Hepatocyte (in vitro differentiated cells): ENCODE measurements around the gene CPE. TPM values are rescaled to one million over a fixed set of nuclear protein-coding genes. Genes with fewer than 3 reads are reported as not detected.

Experiments used
- DNase-seq: peaks from one replicate; pipeline ENCODE4 v3.0.0-alpha.2; 2016; ENCODE audit warnings: low spot score
- H2AFZ ChIP-seq: fragments of 200-600 bp; sonication (generic); 2 replicates; pipeline ENCODE4 v1.6.0; 2016; ENCODE audit warnings: antibody characterized with exemption, mild to moderate bottlenecking
- H3K27ac ChIP-seq: fragments of 200-600 bp; sonication (generic); 2 replicates; pipeline ENCODE4 v1.5.1; 2016; ENCODE audit warnings: mild to moderate bottlenecking
- H3K27me3 ChIP-seq: fragments of 200-600 bp; sonication (generic); 2 replicates; pipeline ENCODE4 v1.6.1; 2016
- H3K36me3 ChIP-seq: fragments of 200-600 bp; sonication (generic); replicated peaks from 2 replicates; pipeline ENCODE4 v1.5.1; 2016; ENCODE audit warnings: low read depth; ENCODE audit not compliant: insufficient read depth
- H3K4me1 ChIP-seq: fragments of 200-600 bp; sonication (generic); 2 replicates; pipeline ENCODE4 v1.5.1; 2016; ENCODE audit warnings: mild to moderate bottlenecking, moderate library complexity; ENCODE audit not compliant: insufficient read depth
- H3K4me2 ChIP-seq: fragments of 200-600 bp; sonication (generic); 2 replicates; pipeline ENCODE4 v1.6.0; 2016
- H3K4me3 ChIP-seq: fragments of 200-600 bp; sonication (generic); 2 replicates; pipeline ENCODE4 v1.5.1; 2016; ENCODE audit warnings: mild to moderate bottlenecking
- H3K79me2 ChIP-seq: fragments of 200-600 bp; sonication (generic); 2 replicates; pipeline ENCODE4 v1.6.0; 2017; ENCODE audit warnings: mild to moderate bottlenecking
- H3K9me2 ChIP-seq: fragments of 200-600 bp; sonication (generic); replicated peaks from 2 replicates; pipeline ENCODE4 v1.6.0; 2017; ENCODE audit warnings: mild to moderate bottlenecking; ENCODE audit not compliant: insufficient read depth
- H3K9me3 ChIP-seq: fragments of 200-600 bp; sonication (generic); 2 replicates; pipeline ENCODE4 v1.5.1; 2016; ENCODE audit warnings: low read depth, mild to moderate bottlenecking
- H4K20me1 ChIP-seq: fragments of 200-600 bp; sonication (generic); 2 replicates; pipeline ENCODE4 v1.6.0; 2016; ENCODE audit warnings: mild to moderate bottlenecking; ENCODE audit not compliant: insufficient read depth, poor library complexity, severe bottlenecking
- CTCF ChIP-seq: fragments of 200-600 bp; sonication (generic); IDR thresholded peaks from 2 replicates; pipeline ENCODE4 v1.5.1; 2016; ENCODE audit warnings: antibody characterized with exemption, mild to moderate bottlenecking; ENCODE audit not compliant: poor library complexity
- EZH2 ChIP-seq: fragments of 200-600 bp; sonication (generic); IDR thresholded peaks from 2 replicates; pipeline ENCODE4 v1.6.1; 2016; ENCODE audit warnings: antibody characterized with exemption, mild to moderate bottlenecking, borderline replicate concordance
- EZH2phosphoT487 ChIP-seq: fragments of 200-600 bp; sonication (generic); IDR thresholded peaks from one replicate; pipeline ENCODE4 v1.6.1; 2018; ENCODE audit warnings: antibody characterized with exemption, mild to moderate bottlenecking, low read depth, moderate library complexity; ENCODE audit not compliant: unreplicated experiment, severe bottlenecking
- WGBS: methylation state at CpG from one replicate; pipeline ENCODE4 v1.1.6; 2016; ENCODE audit warnings: low lambda C conversion rate; ENCODE audit errors: missing lambda C conversion rate; 5-methylcytosine and 5-hydroxymethylcytosine counted together
- polyA plus RNA-seq: library from polyadenylated mRNA; unstranded; fragments of >200 nt; fragmentation: Nextera tagmentation; extraction: Ambion mirVana; gene quantifications from 2 replicates; pipeline ENCODE4 v1.2.1, GENCODE V29; 2016
- total RNA-seq: library from RNA; depleted of rRNA; stranded (reverse); fragments of >200 nt; gene quantifications from 2 replicates; pipeline ENCODE4 v1.2.3, GENCODE V29; 2014

The CPE gene
- total and polyA plus RNA-seq, 2 experiments from 2014 or later: 66.4 to 106 TPM

GRCh38 chr4:165360985-165361670 is 17.7 kb upstream of the CPE start:
- Histone ChIP-seq H3K36me3 (no peaks in the 10 kb centered on the region), H3K4me3 (no peak overlapping the region), H3K9me2 (no peaks in the 10 kb centered on the region), H2AFZ (no peak overlapping the region), H3K4me2 (no peak overlapping the region), H3K4me1 (peaks cover 16% of the 10 kb centered on the region), H3K79me2 (no peaks in the 10 kb centered on the region), H3K27ac (no peak overlapping the region), H4K20me1 (no peaks in the 10 kb centered on the region), H3K9me3 (no peaks in the 10 kb centered on the region), H3K27me3 (no peaks in the 10 kb centered on the region)
- WGBS: 93% methylated on average over 7 of the region's 7 CpGs
- TF ChIP-seq EZH2phosphoT487 (no peak), CTCF (no peak), EZH2 (no peak)
- no peak for DNase-seq

- H2AFZ ChIP-seq: no peak overlapping the region
- no peaks in the 10 kb centered on the region for H3K27me3 ChIP-seq
- no peak overlapping the region for H3K4me3 ChIP-seq
- DNase-seq: no peak
- peaks cover 16% of the 10 kb centered on the region for H3K4me1 ChIP-seq
- no peak overlapping the region for H3K4me2 ChIP-seq
- TF ChIP-seq EZH2: no peak
- TF ChIP-seq EZH2phosphoT487: no peak
- TF ChIP-seq CTCF: no peak
- H3K27ac ChIP-seq: no peak overlapping the region
- H4K20me1 ChIP-seq: no peaks in the 10 kb centered on the region
- H3K9me2 ChIP-seq: no peaks in the 10 kb centered on the region
- H3K9me3 ChIP-seq: no peaks in the 10 kb centered on the region
- no peaks in the 10 kb centered on the region for H3K36me3 ChIP-seq
- H3K79me2 ChIP-seq: no peaks in the 10 kb centered on the region
- WGBS: 78% methylated on average over 2 of the region's 2 CpGs
Measured at GRCh38 chr4:165361810-165362209, 17.0 kb upstream of the CPE start.

GRCh38 chr4:165364452-165365080 is 14.2 kb upstream of the CPE start:
- Histone ChIP-seq H2AFZ (no peak overlapping the region), H3K9me3 (no peaks in the 10 kb centered on the region), H3K79me2 (no peaks in the 10 kb centered on the region), H3K27me3 (no peaks in the 10 kb centered on the region), H3K9me2 (no peaks in the 10 kb centered on the region), H3K4me3 (no peak overlapping the region), H4K20me1 (no peaks in the 10 kb centered on the region), H3K27ac (peak overlapping the region; percentile 83), H3K36me3 (no peaks in the 10 kb centered on the region), H3K4me1 (peaks cover 16% of the 10 kb centered on the region), H3K4me2 (peak overlapping the region; percentile 45)
- TF ChIP-seq EZH2 (no peak), CTCF (no peak), EZH2phosphoT487 (no peak)
- DNase-seq: peak; percentile 77
- WGBS: 37% methylated on average over 2 of the region's 2 CpGs
